AG10803 (cell line): ENCODE results near the gene WASL.
"Not testable (repeated sequence)": the region's sequence is repeated elsewhere in the genome, so short reads cannot be mapped to it uniquely, and the experiment has no call there.

Source experiments
- DNase-seq: peaks from one replicate; pipeline ENCODE4 v3.0.0; 2010; ENCODE audit warnings: low read depth
- H3K4me3 ChIP-seq: 2 replicates; pipeline ENCODE4 v1.5.1; 2011; ENCODE audit warnings: mild to moderate bottlenecking, low read length, control low read depth
- TF ChIP-seq, protein P1 (sequence below): conservative IDR thresholded peaks from 2 replicates; pipeline ENCODE4 v1.5.1; 2011; ENCODE audit warnings: mild to moderate bottlenecking, low read length, control low read depth, inconsistent platforms

The WASL gene

DNA sequence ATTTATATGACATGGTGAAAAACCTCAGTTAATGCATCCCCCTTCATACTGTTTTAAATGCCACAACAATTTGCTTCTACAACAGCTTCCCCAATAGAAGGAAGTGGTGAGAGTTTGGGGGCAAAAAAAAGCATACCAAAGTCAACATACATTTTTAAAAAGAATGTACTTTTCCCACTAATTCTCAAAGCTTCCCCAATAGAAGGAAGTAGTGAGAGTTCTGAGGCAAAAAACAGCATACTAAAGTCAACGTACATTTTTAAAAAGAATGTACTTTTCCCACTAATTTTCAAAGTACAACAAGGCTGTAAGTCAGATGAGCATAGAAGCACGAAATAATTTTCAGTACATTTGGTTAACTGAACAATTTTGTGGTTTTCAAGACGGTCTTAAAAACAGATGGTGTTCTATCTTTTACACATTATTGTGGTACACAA is 24.0 kb downstream of the WASL start:
- H3K4me3 ChIP-seq: no peak overlapping the region
- TF ChIP-seq, protein P1, sequence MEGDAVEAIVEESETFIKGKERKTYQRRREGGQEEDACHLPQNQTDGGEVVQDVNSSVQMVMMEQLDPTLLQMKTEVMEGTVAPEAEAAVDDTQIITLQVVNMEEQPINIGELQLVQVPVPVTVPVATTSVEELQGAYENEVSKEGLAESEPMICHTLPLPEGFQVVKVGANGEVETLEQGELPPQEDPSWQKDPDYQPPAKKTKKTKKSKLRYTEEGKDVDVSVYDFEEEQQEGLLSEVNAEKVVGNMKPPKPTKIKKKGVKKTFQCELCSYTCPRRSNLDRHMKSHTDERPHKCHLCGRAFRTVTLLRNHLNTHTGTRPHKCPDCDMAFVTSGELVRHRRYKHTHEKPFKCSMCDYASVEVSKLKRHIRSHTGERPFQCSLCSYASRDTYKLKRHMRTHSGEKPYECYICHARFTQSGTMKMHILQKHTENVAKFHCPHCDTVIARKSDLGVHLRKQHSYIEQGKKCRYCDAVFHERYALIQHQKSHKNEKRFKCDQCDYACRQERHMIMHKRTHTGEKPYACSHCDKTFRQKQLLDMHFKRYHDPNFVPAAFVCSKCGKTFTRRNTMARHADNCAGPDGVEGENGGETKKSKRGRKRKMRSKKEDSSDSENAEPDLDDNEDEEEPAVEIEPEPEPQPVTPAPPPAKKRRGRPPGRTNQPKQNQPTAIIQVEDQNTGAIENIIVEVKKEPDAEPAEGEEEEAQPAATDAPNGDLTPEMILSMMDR: no peak

DNA sequence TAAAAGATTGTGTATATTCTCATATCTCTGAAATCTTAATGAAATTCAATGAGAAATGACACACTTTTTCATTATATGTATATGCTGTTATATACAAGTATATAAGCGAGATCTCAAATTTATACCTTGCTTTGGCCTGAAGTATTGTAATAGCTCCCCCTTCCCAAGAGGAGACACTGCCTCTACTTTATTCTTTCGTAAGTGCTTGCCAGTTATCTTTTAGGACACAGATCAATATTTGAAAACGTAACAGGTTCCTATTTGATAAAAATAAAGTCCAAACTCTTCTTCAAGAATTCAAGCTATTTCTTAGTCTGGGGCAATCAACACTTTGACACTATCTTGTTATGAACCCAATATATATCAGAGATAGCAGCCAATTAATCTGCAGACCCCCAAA is 24.9 kb downstream of the WASL start:
- H3K4me3 ChIP-seq: no peak overlapping the region
- no peak for DNase-seq
- TF ChIP-seq, protein P1: no peak

More for the DNA sequence above, 24.0 kb downstream of the WASL start:
- peak; percentile 43 for DNase-seq

DNA sequence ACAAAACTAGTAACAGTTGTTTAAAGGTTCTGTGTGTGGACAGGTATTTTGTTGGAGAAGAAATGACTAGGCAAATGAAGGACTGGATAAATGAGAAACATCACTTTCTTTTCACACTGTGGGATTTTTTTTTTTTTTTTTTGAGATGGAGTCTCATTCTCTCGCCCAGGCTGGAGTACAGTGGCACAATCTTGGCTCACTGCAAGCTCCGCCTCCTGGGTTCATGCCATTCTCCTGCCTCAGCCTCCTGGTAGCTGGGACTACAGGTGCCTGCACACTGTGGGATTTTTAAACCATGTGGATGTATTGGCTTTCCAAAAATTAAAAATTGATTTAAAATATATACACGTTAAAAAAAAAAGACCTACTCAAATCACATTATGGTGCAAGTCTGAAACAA is 28.3 kb downstream of the WASL start:
- DNase-seq, H3K4me3 ChIP-seq: not testable (repeated sequence)

DNA sequence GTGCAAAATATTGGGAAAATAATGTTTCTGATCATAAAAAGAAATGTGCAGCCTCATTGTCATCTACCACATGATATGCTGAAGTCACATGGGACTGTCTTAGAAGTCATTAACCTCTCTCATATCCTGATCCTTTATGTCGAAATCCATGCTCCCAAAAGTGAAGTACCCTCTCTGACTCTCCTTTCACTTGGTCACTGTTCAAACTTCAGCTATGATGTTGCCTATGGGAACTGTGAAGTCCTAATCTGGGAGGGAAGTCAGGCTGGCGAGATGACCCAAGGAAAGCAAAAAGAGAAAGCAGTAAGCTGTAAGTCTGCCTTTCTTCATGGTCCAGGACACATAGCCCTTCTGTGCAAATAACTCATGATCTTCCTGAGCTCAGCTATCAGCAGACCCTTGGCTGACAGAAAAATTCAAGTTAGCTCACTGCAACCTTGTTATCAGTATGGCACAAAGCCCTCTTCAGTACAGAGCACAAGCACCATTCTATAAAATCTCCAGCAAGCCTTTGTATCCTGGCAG is 29.5 kb downstream of the WASL start:
- H3K4me3 ChIP-seq: no peak overlapping the region
- TF ChIP-seq, protein P1: no peak
- DNase-seq: no peak

DNA sequence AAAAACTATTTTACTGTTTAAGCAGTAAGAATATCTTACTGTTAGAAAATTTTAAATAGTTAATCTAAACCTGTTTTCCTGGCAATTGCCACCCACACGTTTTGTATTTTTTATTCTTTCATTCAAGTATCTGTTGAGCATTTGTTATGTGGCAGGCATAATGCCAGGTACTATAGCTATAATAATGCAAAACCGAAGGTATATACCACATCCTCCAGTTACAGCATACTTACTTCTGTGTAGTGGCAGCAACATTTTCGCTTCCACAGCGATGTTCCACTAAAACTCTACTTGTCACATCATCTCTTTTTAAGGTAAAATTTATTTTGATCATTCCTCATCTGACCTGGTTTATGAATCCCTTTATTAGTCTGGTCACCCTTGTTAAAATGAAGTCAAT is 30.0 kb downstream of the WASL start:
- no peak for DNase-seq
- TF ChIP-seq, protein P1: no peak
- H3K4me3 ChIP-seq: no peak overlapping the region

DNA sequence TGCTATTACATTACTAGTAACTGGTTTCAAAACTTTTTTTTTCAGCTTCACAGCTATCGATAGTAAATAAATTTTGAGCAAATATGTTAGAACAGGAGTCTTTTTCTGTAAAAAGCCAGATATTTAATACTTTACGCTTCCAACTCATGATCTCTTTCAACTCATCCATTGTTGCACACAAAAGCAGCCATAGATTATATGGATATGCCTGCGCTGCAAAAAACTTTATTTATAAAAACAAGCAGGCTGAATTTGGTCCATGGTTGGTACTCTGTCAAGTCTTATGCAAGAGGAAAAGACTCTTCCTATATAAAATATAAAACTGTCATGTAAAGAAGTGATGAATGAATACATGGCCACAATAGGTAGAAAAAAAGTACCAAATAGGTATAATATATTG is 31.1 kb downstream of the WASL start:
- DNase-seq: no peak
- TF ChIP-seq, protein P1: no peak

DNA sequence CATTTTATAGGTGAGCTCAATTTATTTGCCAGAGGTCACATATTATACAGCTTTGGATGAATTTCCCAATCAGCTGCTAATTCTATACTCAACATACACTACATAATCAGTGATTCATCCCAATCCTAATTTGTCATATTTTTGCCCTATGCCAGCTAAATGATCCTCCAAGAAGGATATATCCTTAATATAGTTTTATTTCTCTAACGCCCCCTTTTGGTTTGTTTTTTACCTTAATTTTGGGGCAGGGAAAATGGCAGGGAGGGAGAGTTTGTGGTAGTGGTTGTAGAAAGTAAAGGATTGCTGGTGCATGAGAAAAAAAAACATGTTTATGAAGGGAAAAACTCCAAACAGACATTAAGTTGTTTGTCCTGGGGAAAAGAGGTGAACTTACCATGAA is 31.9 kb downstream of the WASL start:
- H3K4me3 ChIP-seq: no peak overlapping the region
- TF ChIP-seq, protein P1: no peak
- DNase-seq: no peak

More for the DNA sequence above, 31.1 kb downstream of the WASL start:
- H3K4me3 ChIP-seq: no peak overlapping the region

DNA sequence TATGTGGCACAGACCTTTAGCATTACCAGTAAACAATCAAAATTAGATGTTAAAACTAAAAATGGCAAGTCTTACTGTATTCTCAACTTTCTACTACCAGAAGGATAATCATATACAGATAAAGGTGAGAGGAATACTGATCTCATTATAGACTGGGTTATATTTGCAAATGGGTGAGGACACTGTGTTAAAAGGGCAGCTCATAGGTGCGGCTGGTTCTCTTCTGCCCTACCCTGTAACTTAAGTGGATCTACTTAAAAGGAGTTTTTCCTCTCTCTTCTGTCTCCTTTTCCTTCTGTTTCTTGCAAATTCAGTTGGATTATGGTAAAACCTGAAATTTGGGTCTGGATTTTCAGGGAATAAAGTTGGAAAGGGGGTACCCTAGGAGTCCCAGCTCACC is 33.0 kb downstream of the WASL start:
- TF ChIP-seq, protein P1: no peak
- DNase-seq: no peak
- H3K4me3 ChIP-seq: no peak overlapping the region
